ENCODE results near the gene LRRC73.
"Not testable (repeated sequence)": the region's sequence is repeated elsewhere in the genome, so short reads cannot be mapped to it uniquely, and the experiment has no call there.

The LRRC73 gene

GRCh38 chr6:43459535-43459934 lies 50.6 kb downstream of the LRRC73 start:
- DNase-seq, result no peak

GRCh38 chr6:43458154-43458553 lies 52.0 kb downstream of the LRRC73 start:
- DNase-seq, result not testable (repeated sequence)

- DNase-seq, result no peak
Observed at GRCh38 chr6:43457643-43458042, 52.5 kb downstream of the LRRC73 start.

Measured in T1000 (cell line).